Lower leg skin (tissue), 3 donors: ENCODE measurements around the gene NPIPB8.
"Not testable (repeated sequence)": the region's sequence is repeated elsewhere in the genome, so short reads cannot be mapped to it uniquely, and the experiment has no call there.

Experiments
- POLR2A ChIP-seq, 2 donors: fragments of 450-650 bp; IDR thresholded peaks; one replicate each; pipeline ENCODE4 v1.6.1; 2016 to 2017; ENCODE audit warnings: antibody characterized with exemption in 2 of 2, mild to moderate bottlenecking in 1 of 2, moderate library complexity in 1 of 2
- TF ChIP-seq, protein P1 (sequence below), 3 donors: fragments of 450-650 bp; IDR thresholded peaks; one replicate each; pipeline ENCODE4 v1.5.1; 2016; ENCODE audit warnings: antibody characterized with exemption in 3 of 3, mild to moderate bottlenecking in 3 of 3, moderate library complexity in 2 of 3

DNA sequence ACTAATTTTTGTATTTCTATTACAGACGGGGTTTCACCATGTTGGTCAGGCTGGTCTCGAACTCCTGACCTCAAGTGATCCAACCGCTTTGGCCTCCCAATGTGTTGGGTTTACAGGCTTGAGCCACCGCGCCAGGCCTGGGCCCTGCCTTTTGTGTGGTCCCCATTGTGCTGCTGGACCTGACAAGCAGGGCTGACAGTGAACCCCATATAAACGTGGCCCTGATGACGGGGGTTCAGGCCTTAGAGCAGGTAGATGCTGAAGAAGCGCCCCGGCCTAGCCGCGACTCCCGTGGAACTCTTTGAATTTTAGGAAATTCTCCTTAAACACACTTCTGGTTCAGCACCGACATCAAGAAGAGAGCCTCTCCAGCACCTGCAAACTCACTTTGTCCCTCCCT lies 36.3 kb upstream of the NPIPB8 start:
- not testable (repeated sequence) for TF ChIP-seq POLR2A (IDR thresholded peaks at IDR 0.05)
- TF ChIP-seq, protein P1, sequence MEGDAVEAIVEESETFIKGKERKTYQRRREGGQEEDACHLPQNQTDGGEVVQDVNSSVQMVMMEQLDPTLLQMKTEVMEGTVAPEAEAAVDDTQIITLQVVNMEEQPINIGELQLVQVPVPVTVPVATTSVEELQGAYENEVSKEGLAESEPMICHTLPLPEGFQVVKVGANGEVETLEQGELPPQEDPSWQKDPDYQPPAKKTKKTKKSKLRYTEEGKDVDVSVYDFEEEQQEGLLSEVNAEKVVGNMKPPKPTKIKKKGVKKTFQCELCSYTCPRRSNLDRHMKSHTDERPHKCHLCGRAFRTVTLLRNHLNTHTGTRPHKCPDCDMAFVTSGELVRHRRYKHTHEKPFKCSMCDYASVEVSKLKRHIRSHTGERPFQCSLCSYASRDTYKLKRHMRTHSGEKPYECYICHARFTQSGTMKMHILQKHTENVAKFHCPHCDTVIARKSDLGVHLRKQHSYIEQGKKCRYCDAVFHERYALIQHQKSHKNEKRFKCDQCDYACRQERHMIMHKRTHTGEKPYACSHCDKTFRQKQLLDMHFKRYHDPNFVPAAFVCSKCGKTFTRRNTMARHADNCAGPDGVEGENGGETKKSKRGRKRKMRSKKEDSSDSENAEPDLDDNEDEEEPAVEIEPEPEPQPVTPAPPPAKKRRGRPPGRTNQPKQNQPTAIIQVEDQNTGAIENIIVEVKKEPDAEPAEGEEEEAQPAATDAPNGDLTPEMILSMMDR (IDR thresholded peaks at IDR 0.05) = not testable (repeated sequence)
